Astrocyte (in vitro differentiated cells and primary cell): ENCODE measurements around the gene FAM98C. TPM values are rescaled to one million over a fixed set of nuclear protein-coding genes. Genes with fewer than 3 reads are reported as not detected.

Source experiments
- DNase-seq: peaks from one replicate; pipeline ENCODE4 v3.0.0-alpha.2; 2010; ENCODE audit warnings: low read depth
- FAIRE-seq: peaks from 2 replicates; lab custom pipeline; 2011; peaks lifted over from hg19 to GRCh38; lab: Jason Lieb, UNC
- H2AFZ ChIP-seq: 2 replicates; pipeline ENCODE4 v1.6.0; 2012; ENCODE audit warnings: low read depth, low read length, inconsistent platforms
- H3K27ac ChIP-seq: 2 replicates; pipeline ENCODE4 v1.5.1; 2011; ENCODE audit warnings: low read depth, low read length, inconsistent platforms
- H3K27me3 ChIP-seq: 2 replicates; pipeline ENCODE4 v1.6.0; 2011; ENCODE audit warnings: low read length, inconsistent platforms; ENCODE audit not compliant: insufficient read depth
- H3K36me3 ChIP-seq: 2 replicates; pipeline ENCODE4 v1.5.1; 2011; ENCODE audit warnings: low read length, inconsistent platforms; ENCODE audit not compliant: insufficient read depth
- H3K4me1 ChIP-seq: 2 replicates; pipeline ENCODE4 v1.5.1; 2011; ENCODE audit warnings: low read length, inconsistent platforms; ENCODE audit not compliant: insufficient read depth
- H3K4me2 ChIP-seq: 2 replicates; pipeline ENCODE4 v1.6.0; 2012; ENCODE audit warnings: low read length, inconsistent platforms
- H3K4me3 ChIP-seq: 2 replicates; pipeline ENCODE4 v1.5.1; 2011; ENCODE audit warnings: low read depth, mild to moderate bottlenecking, low read length, inconsistent platforms; ENCODE audit not compliant: insufficient read depth
- H3K79me2 ChIP-seq: 2 replicates; pipeline ENCODE4 v1.6.0; 2012; ENCODE audit warnings: mild to moderate bottlenecking, low read length, inconsistent platforms; ENCODE audit not compliant: insufficient read depth
- H3K9ac ChIP-seq: 2 replicates; pipeline ENCODE4 v1.6.0; 2012; ENCODE audit warnings: mild to moderate bottlenecking, low read length, inconsistent platforms
- H3K9me3 ChIP-seq: 2 replicates; pipeline ENCODE4 v1.5.1; 2012; ENCODE audit warnings: low read depth, mild to moderate bottlenecking, low read length, inconsistent platforms; ENCODE audit not compliant: insufficient read depth
- H4K20me1 ChIP-seq: 2 replicates; pipeline ENCODE4 v1.6.0; 2012; ENCODE audit warnings: low read length, inconsistent platforms; ENCODE audit not compliant: insufficient read depth
- H3K27ac Mint-ChIP-seq: one replicate; pipeline ENCODE4 v1.8.0; 2021; ENCODE audit warnings: mild to moderate bottlenecking, mixed read lengths; ENCODE audit not compliant: unreplicated experiment
- H3K27me3 Mint-ChIP-seq: one replicate; pipeline ENCODE4 v1.8.0; 2021; ENCODE audit warnings: low read depth, mixed read lengths; ENCODE audit not compliant: unreplicated experiment
- H3K36me3 Mint-ChIP-seq: one replicate; pipeline ENCODE4 v1.8.0; 2021; ENCODE audit warnings: low read depth, mixed read lengths; ENCODE audit not compliant: unreplicated experiment
- H3K4me1 Mint-ChIP-seq: one replicate; pipeline ENCODE4 v1.8.0; 2021; ENCODE audit warnings: low read depth, mixed read lengths; ENCODE audit not compliant: unreplicated experiment
- H3K4me3 Mint-ChIP-seq: one replicate; pipeline ENCODE4 v1.8.0; 2021; ENCODE audit warnings: mild to moderate bottlenecking, moderate library complexity, mixed read lengths; ENCODE audit not compliant: unreplicated experiment
- H3K9me3 Mint-ChIP-seq: one replicate; pipeline ENCODE4 v1.8.0; 2021; ENCODE audit warnings: mild to moderate bottlenecking, mixed read lengths; ENCODE audit not compliant: unreplicated experiment
- CTCF ChIP-seq: IDR thresholded peaks from 2 replicates; pipeline ENCODE4 v1.5.1; 2011; ENCODE audit warnings: low read depth, mild to moderate bottlenecking, inconsistent platforms, low read length, moderate library complexity; ENCODE audit not compliant: insufficient read depth
- EZH2 ChIP-seq: IDR thresholded peaks from 2 replicates; pipeline ENCODE4 v1.6.1; 2012; ENCODE audit warnings: mild to moderate bottlenecking, low read length, inconsistent platforms; ENCODE audit not compliant: insufficient read depth
- total RNA-seq: library from RNA; stranded (reverse); gene quantifications from 2 replicates; pipeline ENCODE4 v1.2.1, GENCODE V29; 2021

Gene FAM98C
- total RNA-seq, 1 donor from 2014 or later: 15.0 TPM

- no peak for FAIRE-seq
Measured at GRCh38 chr19:38442736-38443135, 39.8 kb downstream of the FAM98C start.

GRCh38 chr19:38443458-38443999, 40.6 kb downstream of the FAM98C start:
- FAIRE-seq: no peak
- Mint-ChIP-seq H3K27me3 (peaks cover 26% of the 10 kb centered on the region), H3K4me3 (no peak overlapping the region), H3K4me1 (no peaks in the 10 kb centered on the region), H3K9me3 (no peaks in the 10 kb centered on the region), H3K36me3 (no peaks in the 10 kb centered on the region), H3K27ac (no peak overlapping the region)
- DNase-seq: no peak
- TF ChIP-seq EZH2 (no peak), CTCF (no peak)
- H3K4me1 ChIP-seq: no peaks in the 10 kb centered on the region
- no peaks in the 10 kb centered on the region for H4K20me1 ChIP-seq
- no peaks in the 10 kb centered on the region for H3K9me3 ChIP-seq
- H3K27me3 ChIP-seq: no peaks in the 10 kb centered on the region
- no peaks in the 10 kb centered on the region for H3K79me2 ChIP-seq
- H3K9ac ChIP-seq: no peak overlapping the region
- H3K27ac ChIP-seq: no peak overlapping the region
- H3K36me3 ChIP-seq: no peaks in the 10 kb centered on the region
- H3K4me3 ChIP-seq: no peak overlapping the region
- H2AFZ ChIP-seq: no peak overlapping the region
- no peak overlapping the region for H3K4me2 ChIP-seq

More at GRCh38 chr19:38442736-38443135, 39.8 kb downstream of the FAM98C start:
- Histone ChIP-seq H4K20me1 (no peaks in the 10 kb centered on the region), H3K4me2 (no peak overlapping the region), H3K79me2 (no peaks in the 10 kb centered on the region), H3K36me3 (no peaks in the 10 kb centered on the region), H3K4me1 (no peaks in the 10 kb centered on the region), H3K27me3 (no peaks in the 10 kb centered on the region), H3K27ac (no peak overlapping the region), H3K9ac (no peak overlapping the region), H3K9me3 (no peaks in the 10 kb centered on the region), H3K4me3 (no peak overlapping the region), H2AFZ (no peak overlapping the region)
- Mint-ChIP-seq H3K27me3 (peaks cover 23% of the 10 kb centered on the region), H3K36me3 (no peaks in the 10 kb centered on the region), H3K4me3 (no peak overlapping the region), H3K4me1 (no peaks in the 10 kb centered on the region), H3K27ac (no peak overlapping the region), H3K9me3 (no peaks in the 10 kb centered on the region)
- DNase-seq: no peak
- no peak for TF ChIP-seq EZH2
- no peak for TF ChIP-seq CTCF

GRCh38 chr19:38444026-38444425, 41.1 kb downstream of the FAM98C start:
- H3K4me1 Mint-ChIP-seq: no peaks in the 10 kb centered on the region
- Histone ChIP-seq H4K20me1 (no peaks in the 10 kb centered on the region), H3K4me3 (no peak overlapping the region), H3K36me3 (no peaks in the 10 kb centered on the region), H2AFZ (no peak overlapping the region), H3K79me2 (no peaks in the 10 kb centered on the region), H3K27ac (no peak overlapping the region), H3K27me3 (peaks cover 2% of the 10 kb centered on the region), H3K9ac (no peak overlapping the region), H3K4me1 (no peaks in the 10 kb centered on the region), H3K9me3 (no peaks in the 10 kb centered on the region), H3K4me2 (no peak overlapping the region)
- no peaks in the 10 kb centered on the region for H3K9me3 Mint-ChIP-seq
- H3K36me3 Mint-ChIP-seq: no peaks in the 10 kb centered on the region
- no peak overlapping the region for H3K27ac Mint-ChIP-seq
- H3K4me3 Mint-ChIP-seq: no peak overlapping the region
- DNase-seq: no peak
- TF ChIP-seq CTCF (no peak), EZH2 (no peak)
- H3K27me3 Mint-ChIP-seq: peaks cover 31% of the 10 kb centered on the region
- no peak for FAIRE-seq
